Esophagus muscularis mucosa (tissue), 3 donors: Measurements from ENCODE around the gene TTLL5.

Source experiments
- CTCF ChIP-seq, 3 experiments: fragments of 200-600 bp in 2 of 3; fragments of 450-650 bp in 1 of 3; sonication (generic) in 2 of 3; IDR thresholded peaks; one replicate each; pipeline ENCODE4 v1.5.1; 2017 to 2019; ENCODE audit warnings: antibody characterized with exemption in 3 of 3, mild to moderate bottlenecking in 2 of 3, moderate library complexity in 1 of 3
- POLR2A ChIP-seq: fragments of 450-650 bp; IDR thresholded peaks from one replicate; pipeline ENCODE4 v1.6.1; 2017; ENCODE audit warnings: antibody characterized with exemption, moderate library complexity, mild to moderate bottlenecking, low read depth

DNA sequence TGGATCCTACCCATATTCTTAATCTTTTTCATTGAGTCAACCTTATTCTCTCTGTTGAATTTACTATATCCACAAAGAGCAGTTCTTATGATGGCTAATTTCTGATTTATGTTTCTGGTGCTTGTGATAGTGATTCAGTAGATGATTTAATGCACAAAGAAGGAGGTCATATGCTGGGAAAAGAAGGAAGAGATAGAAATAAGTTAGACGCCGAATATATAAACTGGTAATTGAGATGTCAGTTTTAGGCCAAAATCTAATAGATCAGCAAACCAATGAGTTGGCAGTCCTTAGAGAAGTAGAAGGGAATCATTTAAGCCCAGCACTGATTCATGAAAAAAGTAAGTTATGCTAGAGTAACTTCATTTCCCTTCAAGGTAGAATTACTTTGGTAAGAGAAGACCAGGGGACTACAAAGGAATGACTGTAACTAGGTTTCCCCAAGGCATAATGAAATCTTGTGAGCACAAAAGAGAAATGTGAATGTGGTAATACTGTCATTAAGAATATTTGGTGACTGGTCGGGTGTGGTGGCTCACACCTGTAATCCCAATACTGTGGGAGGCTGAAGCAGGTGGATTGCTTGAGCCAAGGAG is 188.4 kb downstream of the TTLL5 start:
- TF ChIP-seq CTCF (IDR thresholded peaks at IDR 0.05) (no peak), POLR2A (no peak)
